Nucleus accumbens (tissue), 56 donors: Measurements from ENCODE around the gene TIMM44.
A peak's percentile ranks its signal among the peaks of the same experiment; 100 is the strongest.

Experiments
- DNase-seq, 56 donors: peaks; one replicate each; lab custom pipeline; 2025; lab: John Stamatoyannopoulos, UW

TIMM44 gene

GRCh38 chr19:7916955-7917266 is 26.6 kb downstream of the TIMM44 start:
- DNase-seq: no peak

GRCh38 chr19:7916103-7916954 is 27.1 kb downstream of the TIMM44 start:
- peak in 5 of 56 donors; percentile 6 to 72 (median 16) for DNase-seq

- DNase-seq: no peak
Observed at GRCh38 chr19:7915250-7916102, 28.0 kb downstream of the TIMM44 start.

- DNase-seq: no peak
Observed at GRCh38 chr19:7914598-7915045, 28.8 kb downstream of the TIMM44 start, which contains the start of gene TGFBR3L. TGFBR3L (plus strand) TSS chr19:7914830.

- no peak for DNase-seq
Observed at GRCh38 chr19:7914099-7914498, 29.4 kb downstream of the TIMM44 start.

GRCh38 chr19:7913652-7914051 is 29.8 kb downstream of the TIMM44 start:
- no peak for DNase-seq

- no peak for DNase-seq
Observed at GRCh38 chr19:7912697-7913564, 30.5 kb downstream of the TIMM44 start.

GRCh38 chr19:7912144-7912696 is 31.2 kb downstream of the TIMM44 start:
- no peak for DNase-seq

GRCh38 chr19:7911508-7912143 is 31.8 kb downstream of the TIMM44 start:
- DNase-seq: no peak

- no peak for DNase-seq
Observed at GRCh38 chr19:7910321-7911161, 32.9 kb downstream of the TIMM44 start.

- DNase-seq: no peak
Observed at GRCh38 chr19:7909471-7910067, 33.9 kb downstream of the TIMM44 start.

GRCh38 chr19:7908742-7909461 is 34.6 kb downstream of the TIMM44 start:
- no peak for DNase-seq

GRCh38 chr19:7908078-7908699 is 35.3 kb downstream of the TIMM44 start:
- no peak for DNase-seq

- no peak for DNase-seq
Observed at GRCh38 chr19:7907544-7907943, 35.9 kb downstream of the TIMM44 start.

- no peak for DNase-seq
Observed at GRCh38 chr19:7907122-7907521, 36.3 kb downstream of the TIMM44 start.

- no peak for DNase-seq
Observed at GRCh38 chr19:7905859-7906258, 37.6 kb downstream of the TIMM44 start.

- DNase-seq: no peak
Observed at GRCh38 chr19:7905268-7905667, 38.2 kb downstream of the TIMM44 start.
